H1 (cell line): ENCODE measurements around the gene RNF212. TPM values are rescaled to one million over a fixed set of nuclear protein-coding genes. Genes with fewer than 3 reads are reported as not detected.

Experiments
- KDM4A ChIP-seq: IDR thresholded peaks from one replicate; pipeline ENCODE4 v1.7.1; 2012; ENCODE audit warnings: low read depth, mild to moderate bottlenecking, moderate library complexity, low read length, inconsistent platforms; ENCODE audit not compliant: severe bottlenecking
- NANOG ChIP-seq: IDR thresholded peaks from 2 replicates; pipeline ENCODE4 v1.6.1; 2011; ENCODE audit warnings: low read length, low read depth, mild to moderate bottlenecking, inconsistent platforms; ENCODE audit not compliant: insufficient read depth, poor library complexity, severe bottlenecking
- NRF1 ChIP-seq: IDR thresholded peaks from 2 replicates; pipeline ENCODE4 v1.6.1; 2011; ENCODE audit warnings: mild to moderate bottlenecking, low read depth, low read length, improper control_type of control experiment
- POLR2AphosphoS5 ChIP-seq: IDR thresholded peaks from 2 replicates; pipeline ENCODE4 v1.6.1; 2011; ENCODE audit warnings: low read depth, low read length
- RNF2 ChIP-seq: fragments of 200-900, 300-1000 bp; sonication (generic); IDR thresholded peaks from 2 replicates; pipeline ENCODE4 v1.7.1; 2016; ENCODE audit warnings: borderline replicate concordance, low read depth, mild to moderate bottlenecking, antibody characterized with exemption, low read length; ENCODE audit not compliant: poor library complexity, severe bottlenecking; ENCODE audit errors: missing control alignments
- SIN3A ChIP-seq, 2 experiments: IDR thresholded peaks in 1 of 2; conservative IDR thresholded peaks in 1 of 2; 2 replicates each; pipeline ENCODE4 v1.6.1; 2011 to 2012; ENCODE audit warnings: low read length in 2 of 2, improper control_type of control experiment in 1 of 2, low read depth in 1 of 2, mild to moderate bottlenecking in 1 of 2
- SIRT6 ChIP-seq: IDR thresholded peaks from one replicate; pipeline ENCODE4 v1.7.1; 2012; ENCODE audit warnings: low read length, inconsistent platforms
- SP1 ChIP-seq: IDR thresholded peaks from 2 replicates; pipeline ENCODE4 v1.6.1; 2011; ENCODE audit warnings: low read depth, low read length
- polyA plus RNA-seq, 7 experiments: library from polyadenylated mRNA; depleted of rRNA in 3 of 7; stranded (reverse) in 5 of 7; unstranded in 2 of 7; fragments of >200 nt in 5 of 7; fragments of 200-250 nt in 2 of 7; gene quantifications; 1 replicate in 5 of 7; 2 replicates in 1 of 7; 4 replicates in 1 of 7; pipeline versions ENCODE4 v1.2.1 to v1.2.3, GENCODE V29; 2011 to 2013; ENCODE audit warnings: missing spikeins in 2 of 7, mixed read lengths in 2 of 7
- total RNA-seq: library from RNA; stranded (reverse); fragmentation: NEBNext Ultra II Directional; extraction: Animal tissue kit (Norgen Biotek cat#: 25700); gene quantifications from 2 replicates; pipeline ENCODE4 v1.2.1, GENCODE V29; 2021

The RNF212 gene
- total and polyA plus RNA-seq, 2 of the 8 experiments (the other 6 are each of a cell fraction or from before 2014, with no cell fraction given) = 3.4 to 5.4 TPM

DNA sequence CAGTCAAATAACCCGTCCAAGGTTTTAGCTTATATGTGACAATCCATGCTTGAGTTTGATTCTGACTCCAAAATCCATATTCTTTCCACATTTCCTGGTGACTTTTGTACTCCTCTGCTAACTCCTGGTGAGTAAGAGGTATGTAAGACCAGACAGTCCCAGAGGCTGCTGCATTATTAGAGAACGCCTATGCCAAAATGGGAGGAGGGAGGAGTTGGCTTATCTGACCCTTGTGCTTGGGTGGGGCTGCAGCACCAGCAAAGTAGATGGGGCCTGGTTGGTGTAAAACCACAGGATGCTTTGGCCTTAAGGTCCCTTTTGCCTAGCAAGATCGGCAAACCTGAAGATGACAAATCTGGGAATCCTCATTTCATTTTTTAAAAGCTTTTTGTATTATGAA lies 9.1 kb upstream of the RNF212 start (continued):
- TF ChIP-seq SIRT6 (no peak), KDM4A (no peak), POLR2AphosphoS5 (no peak), NANOG (no peak), RNF2 (no peak), SIN3A (conservative IDR thresholded peaks at IDR 0.05 in 1 of 2, IDR thresholded peaks at IDR 0.05 in 1 of 2; ENCODE audit: low read depth in 1 of 2, low read length in 2 of 2) (no peak), SP1 (no peak), NRF1 (no peak)
